Esophagus squamous epithelium (tissue), 5 donors: ENCODE measurements around the gene ZNF70. TPM values are rescaled to one million over a fixed set of nuclear protein-coding genes. Genes with fewer than 3 reads are reported as not detected.

Experiments
- DNase-seq: peaks from one replicate; lab custom pipeline; 2025; lab: John Stamatoyannopoulos, UW
- H3K27ac ChIP-seq, 4 donors: fragments of 200-600 bp; sonication (generic); one replicate each; pipeline ENCODE4 v1.5.1; 2016 to 2019; ENCODE audit warnings: mild to moderate bottlenecking in 1 of 4
- H3K27me3 ChIP-seq, 4 donors: fragments of 200-600 bp; sonication (generic); 1 replicate in 3 of 4; 2 replicates in 1 of 4; pipeline versions ENCODE4 v1.5.1 to v1.6.0; 2017 to 2021; ENCODE audit warnings: antibody characterized with exemption in 1 of 4
- H3K36me3 ChIP-seq, 3 donors: fragments of 200-600 bp; sonication (generic); one replicate each; pipeline ENCODE4 v1.5.1; 2016 to 2019
- H3K4me1 ChIP-seq, 3 donors: fragments of 200-600 bp; sonication (generic); one replicate each; pipeline ENCODE4 v1.5.1; 2017 to 2019
- H3K4me3 ChIP-seq, 4 donors: fragments of 200-600 bp; sonication (generic); 1 replicate in 3 of 4; 2 replicates in 1 of 4; pipeline ENCODE4 v1.5.1; 2016 to 2019; ENCODE audit warnings: mild to moderate bottlenecking in 2 of 4, moderate library complexity in 1 of 4
- H3K9me3 ChIP-seq, 3 donors: fragments of 200-600 bp; sonication (generic); one replicate each; pipeline ENCODE4 v1.5.1; 2016 to 2019
- POLR2A ChIP-seq, 4 donors: fragments of 450-650 bp; IDR thresholded peaks; one replicate each; pipeline ENCODE4 v1.6.1; 2017; ENCODE audit warnings: antibody characterized with exemption in 4 of 4, mild to moderate bottlenecking in 4 of 4, moderate library complexity in 3 of 4
- WGBS, 2 donors: methylation state at CpG; one replicate each; pipeline ENCODE4 v1.1.5; 2018; 5-methylcytosine and 5-hydroxymethylcytosine counted together
- intact Hi-C: fragments of 100-400 bp; cut with DNase I; formaldehyde crosslinking; loops from one replicate; pipeline ENCODE4 v1.15.0; 2022
- total RNA-seq, 4 donors: library from RNA; depleted of rRNA; stranded (reverse); fragments of >200 nt; gene quantifications; one replicate each; pipeline ENCODE4 v1.1.0, GENCODE V29; 2016
- TF ChIP-seq, protein P1 (sequence below), 6 experiments: fragments of 450-650 bp in 4 of 6; fragments of 200-600 bp in 2 of 6; sonication (generic) in 2 of 6; IDR thresholded peaks; one replicate each; pipeline ENCODE4 v1.5.1; 2016 to 2019; ENCODE audit warnings: antibody characterized with exemption in 6 of 6, mild to moderate bottlenecking in 4 of 6, moderate library complexity in 4 of 6
- donor health status: DM: yes; HTN: yes; CAD: no.

The ZNF70 gene
- total RNA-seq, 4 donors from 2014 or later: 0.91 to 2.7 (median 1.1) TPM

DNA sequence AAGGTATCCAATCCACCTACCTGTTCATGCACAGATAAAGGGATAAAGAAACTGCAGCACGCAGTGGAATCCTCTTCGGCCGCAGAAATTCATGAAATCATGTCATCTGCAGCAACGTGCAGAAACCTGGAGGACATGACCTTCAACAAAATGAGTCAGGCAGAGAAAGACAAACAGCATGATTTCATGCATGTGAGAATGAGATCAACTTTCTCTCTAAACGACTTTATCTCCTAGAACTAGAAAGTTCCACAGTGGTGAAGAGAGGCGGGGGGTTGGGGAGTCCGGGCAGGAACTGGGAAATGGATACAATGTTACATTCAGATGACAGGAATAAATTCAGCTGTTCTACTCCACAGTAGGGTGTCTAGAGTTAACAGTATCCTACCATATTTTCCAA, 50.2 kb downstream of the ZNF70 start:
- Histone ChIP-seq H3K9me3 (no peaks in the 10 kb centered on the region), H3K36me3 (peaks cover 0 to 99% (median 6%) of the 10 kb centered on the region in 3 donors), H3K27ac (no peak overlapping the region), H3K27me3 (no peaks in the 10 kb centered on the region), H3K4me1 (peaks cover 0 to 2% (median 0%) of the 10 kb centered on the region in 3 donors), H3K4me3 (no peak overlapping the region)
- TF ChIP-seq POLR2A (IDR thresholded peaks at IDR 0.05): no peak
- TF ChIP-seq, protein P1, sequence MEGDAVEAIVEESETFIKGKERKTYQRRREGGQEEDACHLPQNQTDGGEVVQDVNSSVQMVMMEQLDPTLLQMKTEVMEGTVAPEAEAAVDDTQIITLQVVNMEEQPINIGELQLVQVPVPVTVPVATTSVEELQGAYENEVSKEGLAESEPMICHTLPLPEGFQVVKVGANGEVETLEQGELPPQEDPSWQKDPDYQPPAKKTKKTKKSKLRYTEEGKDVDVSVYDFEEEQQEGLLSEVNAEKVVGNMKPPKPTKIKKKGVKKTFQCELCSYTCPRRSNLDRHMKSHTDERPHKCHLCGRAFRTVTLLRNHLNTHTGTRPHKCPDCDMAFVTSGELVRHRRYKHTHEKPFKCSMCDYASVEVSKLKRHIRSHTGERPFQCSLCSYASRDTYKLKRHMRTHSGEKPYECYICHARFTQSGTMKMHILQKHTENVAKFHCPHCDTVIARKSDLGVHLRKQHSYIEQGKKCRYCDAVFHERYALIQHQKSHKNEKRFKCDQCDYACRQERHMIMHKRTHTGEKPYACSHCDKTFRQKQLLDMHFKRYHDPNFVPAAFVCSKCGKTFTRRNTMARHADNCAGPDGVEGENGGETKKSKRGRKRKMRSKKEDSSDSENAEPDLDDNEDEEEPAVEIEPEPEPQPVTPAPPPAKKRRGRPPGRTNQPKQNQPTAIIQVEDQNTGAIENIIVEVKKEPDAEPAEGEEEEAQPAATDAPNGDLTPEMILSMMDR (IDR thresholded peaks at IDR 0.05): no peak
- intact Hi-C loops: no loop called here
- 79 to 81% methylated on average over 7 of the region's 7 CpGs for WGBS, 2 donors
- no peak for DNase-seq

DNA sequence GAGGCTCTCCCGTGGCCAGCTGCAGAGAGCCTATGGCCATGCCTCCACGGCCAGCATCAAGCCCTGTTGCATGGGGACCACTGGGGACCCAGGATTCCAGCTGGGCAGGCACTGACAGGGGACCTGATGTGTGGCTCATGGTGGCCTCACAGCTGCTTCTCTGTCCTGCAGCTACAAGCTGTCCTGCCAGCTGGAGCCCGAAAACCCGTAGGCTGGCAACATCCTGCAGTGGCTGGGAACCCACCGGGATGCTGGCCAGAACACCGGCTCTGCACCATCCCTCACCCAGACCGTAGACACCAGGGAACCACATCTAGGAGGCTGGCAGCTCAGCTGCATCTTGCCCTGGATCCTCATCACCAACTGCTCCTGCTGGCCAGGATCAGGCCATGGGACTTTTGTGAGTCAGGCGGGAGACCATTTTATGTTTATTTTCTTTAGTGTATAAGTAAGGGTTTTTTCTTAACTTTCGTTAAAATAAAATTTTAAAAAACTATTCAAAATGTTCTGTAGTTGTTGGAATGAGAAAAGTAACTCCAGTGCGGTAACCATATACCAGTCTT, 52.2 kb downstream of the ZNF70 start:
- no peak overlapping the region for H3K4me3 ChIP-seq
- H3K9me3 ChIP-seq: no peaks in the 10 kb centered on the region
- H3K36me3 ChIP-seq: peaks cover 4 to 99% (median 16%) of the 10 kb centered on the region in 3 donors
- no peak overlapping the region for H3K27ac ChIP-seq
- peaks cover 0 to 8% (median 0%) of the 10 kb centered on the region in 3 donors for H3K4me1 ChIP-seq
- intact Hi-C loops: no loop called here
- WGBS, 2 donors: 91 to 94% methylated on average over 4 to 8 of the region's 10 CpGs
- no peak for DNase-seq
- H3K27me3 ChIP-seq: no peaks in the 10 kb centered on the region
- TF ChIP-seq POLR2A (IDR thresholded peaks at IDR 0.05): no peak
- TF ChIP-seq, protein P1 (IDR thresholded peaks at IDR 0.05): no peak

DNA sequence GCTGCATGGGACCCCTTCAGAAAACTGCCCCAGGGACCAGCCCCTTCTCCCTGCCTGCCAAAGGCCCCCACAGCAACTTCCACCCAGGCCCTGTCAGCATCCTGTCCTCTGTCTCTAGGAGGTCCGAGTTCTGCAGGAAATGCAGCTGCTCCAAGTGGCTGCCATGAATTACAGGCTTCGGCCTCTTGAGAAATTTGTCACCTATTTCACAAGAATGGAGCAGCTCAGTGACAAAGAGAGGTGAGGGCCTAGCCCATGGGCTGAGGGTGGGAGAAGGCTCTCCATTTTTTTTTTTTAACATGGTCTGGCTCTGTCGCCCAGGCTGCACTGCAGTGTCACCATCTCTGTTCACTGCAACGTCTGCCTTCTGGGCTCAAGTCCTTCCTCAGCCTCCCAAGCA, 52.8 kb downstream of the ZNF70 start:
- no peak for DNase-seq
- intact Hi-C loops: no loop called here
- WGBS, 2 donors: 78 to 89% methylated on average over 3 to 4 of the region's 4 CpGs
- Histone ChIP-seq H3K4me1 (peaks cover 0 to 8% (median 0%) of the 10 kb centered on the region in 3 donors), H3K27me3 (no peaks in the 10 kb centered on the region), H3K4me3 (no peak overlapping the region), H3K36me3 (peaks cover 9 to 99% (median 20%) of the 10 kb centered on the region in 3 donors), H3K27ac (no peak overlapping the region), H3K9me3 (no peaks in the 10 kb centered on the region)
- no peak for TF ChIP-seq POLR2A (IDR thresholded peaks at IDR 0.05)
- TF ChIP-seq, protein P1 (IDR thresholded peaks at IDR 0.05): no peak

DNA sequence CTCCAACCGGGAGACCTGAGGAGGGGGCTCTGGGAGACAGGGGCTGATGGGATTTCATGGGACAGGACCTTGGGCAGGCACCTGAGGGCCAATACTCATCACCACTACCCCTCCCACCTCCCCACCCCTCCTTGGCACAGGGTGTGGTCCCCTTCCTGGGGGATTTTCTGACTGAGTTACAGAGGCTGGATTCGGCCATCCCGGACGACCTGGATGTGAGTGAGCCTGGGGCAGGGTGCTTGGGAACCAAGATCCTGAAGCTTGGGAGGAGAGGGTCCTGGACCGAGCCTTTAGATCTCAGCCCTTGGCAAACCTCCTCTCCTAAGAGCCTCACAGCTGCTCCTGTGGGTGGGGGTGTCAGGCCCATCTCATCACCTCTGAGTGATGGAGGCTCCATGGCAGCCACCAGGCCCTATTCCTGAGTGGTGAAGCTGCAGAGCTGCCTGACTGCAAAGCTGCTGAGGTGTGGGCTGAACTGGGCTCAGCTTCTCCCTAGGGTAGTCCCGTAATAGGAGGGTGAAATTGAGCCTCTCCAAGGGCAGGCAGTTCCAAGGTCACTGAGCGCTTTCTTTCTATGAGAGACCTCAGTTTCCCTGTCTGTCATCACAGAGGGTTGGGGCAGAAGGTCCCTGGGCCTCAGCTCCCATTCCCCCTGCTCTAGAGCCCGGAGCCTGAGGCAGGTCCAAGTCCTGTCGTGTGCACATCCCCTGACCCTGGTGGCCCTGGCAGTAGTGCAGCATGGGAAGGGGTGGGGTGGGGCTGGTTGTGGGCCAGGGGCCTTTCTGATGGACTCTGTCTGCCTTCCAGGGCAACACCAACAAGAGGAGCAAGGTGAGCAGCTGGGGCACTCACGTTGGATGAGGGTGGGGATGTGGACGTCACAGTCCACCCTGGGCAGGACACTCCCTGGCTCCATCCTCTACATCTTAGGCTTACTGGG, 53.6 kb downstream of the ZNF70 start:
- Histone ChIP-seq H3K4me3 (no peak overlapping the region), H3K36me3 (peaks cover 9 to 99% (median 20%) of the 10 kb centered on the region in 3 donors), H3K9me3 (no peaks in the 10 kb centered on the region), H3K27me3 (no peaks in the 10 kb centered on the region), H3K27ac (peak overlapping the region in 2 of 4 donors; percentile 58 to 64), H3K4me1 (peaks cover 0 to 8% (median 0%) of the 10 kb centered on the region in 3 donors)
- DNase-seq: no peak
- 87 to 94% methylated on average over 4 of the region's 11 CpGs for WGBS, 2 donors
- TF ChIP-seq, protein P1 (IDR thresholded peaks at IDR 0.05): no peak
- TF ChIP-seq POLR2A (IDR thresholded peaks at IDR 0.05): no peak
- intact Hi-C loops: no loop called here
